HG02938 (cell line): ENCODE data around the gene EEF2K.
"Not testable (repeated sequence)": the region's sequence is repeated elsewhere in the genome, so short reads cannot be mapped to it uniquely, and the experiment has no call there.

Source experiments
- ATAC-seq: cut with Tn5 transposase; IDR thresholded peaks from one replicate; pipeline ENCODE4 v1.9.1; 2021; ENCODE audit warnings: mild to moderate bottlenecking, moderate library complexity; ENCODE audit not compliant: unreplicated experiment

The EEF2K gene

DNA sequence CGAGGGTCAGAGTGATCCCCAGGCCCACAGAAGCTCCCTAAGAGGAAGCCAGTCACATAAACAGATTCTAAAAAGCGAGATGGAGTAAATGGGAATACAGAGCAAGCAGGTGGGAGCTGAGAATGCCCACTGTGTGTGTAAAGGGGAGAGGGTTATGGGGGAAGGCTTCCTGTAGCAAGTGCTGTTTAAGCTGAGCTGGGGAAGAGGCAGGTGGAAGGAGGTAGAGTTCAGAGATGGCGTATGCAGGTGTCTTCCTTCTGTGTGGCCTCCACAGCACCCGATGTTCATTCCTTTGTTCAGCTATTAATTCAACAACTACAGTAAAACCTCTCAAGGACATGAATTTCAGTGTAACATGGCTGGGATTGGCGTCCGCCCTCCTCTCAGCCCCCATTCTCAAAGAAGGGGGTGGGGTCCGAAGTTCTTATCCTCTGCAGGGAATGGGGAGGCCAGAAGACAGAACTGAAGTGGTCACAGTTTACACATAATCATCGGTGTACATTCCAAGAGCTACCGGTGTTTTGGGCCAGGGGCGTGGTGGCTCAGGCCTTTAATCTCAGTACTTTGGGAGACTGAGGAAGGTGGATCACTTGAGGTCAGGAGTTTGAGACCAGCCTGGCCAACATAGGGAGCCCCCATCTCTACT, 1.8 kb downstream of the EEF2K start:
- no peak for ATAC-seq

GRCh38 chr16:22210285-22210684, 4.2 kb downstream of the EEF2K start:
- no peak for ATAC-seq

- ATAC-seq = no peak
Measured at GRCh38 chr16:22210854-22211253, 4.8 kb downstream of the EEF2K start.

GRCh38 chr16:22213236-22213635, 7.2 kb downstream of the EEF2K start:
- ATAC-seq = no peak

GRCh38 chr16:22213801-22214200, 7.7 kb downstream of the EEF2K start:
- ATAC-seq = no peak

- ATAC-seq = no peak
Measured at GRCh38 chr16:22214402-22214801, 8.3 kb downstream of the EEF2K start.

DNA sequence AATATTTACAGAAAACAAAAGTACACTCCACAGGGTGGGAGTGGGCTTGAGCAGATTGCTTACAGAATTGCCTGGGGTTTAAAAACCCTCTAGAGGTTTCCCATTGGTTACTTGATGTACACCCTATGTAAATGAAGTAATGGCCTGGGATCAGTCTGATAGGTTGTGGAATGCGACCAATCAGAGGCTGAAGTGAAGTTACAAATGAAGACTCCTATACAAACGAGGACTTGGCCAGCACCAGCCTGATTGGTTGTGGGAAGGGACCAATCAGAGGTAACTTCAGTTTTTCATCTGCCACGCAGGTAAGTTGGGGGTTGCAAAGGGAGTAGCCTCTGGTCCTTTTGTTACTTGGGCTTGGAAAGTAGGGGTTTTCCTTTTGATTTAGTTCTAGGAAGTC, 8.8 kb downstream of the EEF2K start:
- no peak for ATAC-seq

DNA sequence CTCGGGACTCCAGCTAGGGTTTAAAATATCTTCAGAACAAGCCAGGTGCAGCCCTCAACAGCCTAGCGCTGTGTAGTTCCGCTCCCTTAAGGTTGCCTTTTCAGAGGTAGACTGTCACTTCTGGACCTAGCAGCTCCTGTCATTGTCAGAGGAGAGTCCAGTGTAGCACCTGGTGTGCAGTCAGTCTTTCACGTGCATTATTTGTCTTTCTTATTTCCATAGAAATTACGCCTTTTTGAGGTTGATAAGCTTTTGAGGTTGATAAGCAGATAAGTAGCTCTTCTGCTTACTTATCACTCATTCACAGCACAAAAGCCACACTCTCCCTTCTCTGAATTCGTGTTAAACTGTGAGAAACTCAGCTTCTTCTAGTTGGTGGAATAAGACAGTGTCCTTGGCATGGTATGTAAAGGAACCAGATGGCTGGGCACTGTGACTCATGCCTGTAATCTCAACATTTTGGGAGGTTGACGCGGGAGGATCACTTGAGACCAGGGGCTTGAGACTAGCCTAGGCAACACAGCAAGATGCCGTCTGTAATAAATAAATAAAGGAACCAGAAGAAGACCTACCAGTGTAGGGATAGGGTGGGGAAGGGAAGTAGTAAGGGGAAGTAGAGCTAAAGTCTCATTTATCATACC, 10.2 kb downstream of the EEF2K start:
- no peak for ATAC-seq

GRCh38 chr16:22216832-22217225, 10.8 kb downstream of the EEF2K start:
- not testable (repeated sequence) for ATAC-seq

- ATAC-seq = peak; percentile 92
Measured at GRCh38 chr16:22217890-22218730, 12.0 kb downstream of the EEF2K start.

- ATAC-seq = no peak
Measured at GRCh38 chr16:22219389-22220068, 13.5 kb downstream of the EEF2K start.

GRCh38 chr16:22220069-22220440, 14.0 kb downstream of the EEF2K start:
- no peak for ATAC-seq

DNA sequence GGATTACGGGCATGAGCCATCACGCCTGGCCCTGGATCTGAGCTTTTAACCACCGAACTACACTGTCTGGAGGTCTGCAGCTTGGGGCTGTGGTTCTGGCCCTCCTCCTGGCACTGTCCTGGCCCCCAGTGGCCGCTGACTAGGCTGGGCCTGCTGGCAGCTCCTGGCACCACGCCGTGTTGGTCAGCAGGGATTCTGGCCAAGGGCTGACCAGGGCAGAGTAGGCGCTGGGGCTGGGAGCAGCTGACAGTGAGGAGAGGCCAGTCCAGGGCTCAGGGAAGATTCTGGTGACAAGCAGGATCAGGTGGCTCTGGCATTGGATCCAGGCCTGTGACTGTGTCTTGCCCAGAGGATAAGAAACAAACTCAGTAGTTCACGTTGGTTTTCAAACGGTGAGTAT, 14.6 kb downstream of the EEF2K start:
- ATAC-seq = no peak

DNA sequence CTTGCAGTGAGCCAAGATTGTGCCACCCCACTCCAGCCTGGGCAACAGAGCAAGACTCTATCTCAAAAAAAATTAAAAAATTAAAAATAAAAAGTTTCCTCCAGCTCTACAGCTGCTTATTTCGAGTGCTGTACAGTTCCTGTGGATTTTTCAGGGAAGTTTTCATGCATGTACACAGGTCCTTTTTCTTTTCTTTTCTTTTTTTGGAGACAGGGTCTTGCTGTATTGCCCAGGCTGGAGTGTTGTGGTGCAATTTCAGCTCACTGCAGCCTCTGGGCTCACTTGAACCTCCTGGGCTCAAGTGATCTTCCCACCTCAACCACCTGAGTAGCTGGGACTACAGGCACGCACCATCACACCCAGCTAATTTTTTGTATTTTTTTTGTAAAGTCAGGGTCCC, 15.9 kb downstream of the EEF2K start:
- no peak for ATAC-seq

DNA sequence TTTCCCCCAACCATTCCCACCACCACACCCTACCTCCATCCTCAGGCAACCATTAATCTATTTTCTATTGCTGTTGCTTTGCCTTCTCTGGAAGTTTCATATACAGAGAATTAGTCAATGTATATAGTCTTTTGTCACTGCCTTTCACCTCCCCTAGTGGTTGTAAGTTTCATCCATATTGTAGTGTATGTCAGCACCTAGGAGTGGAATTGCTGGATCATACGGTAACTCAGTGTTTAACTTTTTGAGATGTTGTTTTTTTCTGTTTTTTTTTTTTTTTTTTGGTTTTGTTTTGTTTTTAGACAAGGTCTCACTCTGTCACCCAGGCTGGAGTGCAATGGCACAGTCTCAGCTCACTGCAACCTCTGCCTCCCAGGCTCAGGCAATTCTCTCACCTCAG, 16.9 kb downstream of the EEF2K start:
- no peak for ATAC-seq

DNA sequence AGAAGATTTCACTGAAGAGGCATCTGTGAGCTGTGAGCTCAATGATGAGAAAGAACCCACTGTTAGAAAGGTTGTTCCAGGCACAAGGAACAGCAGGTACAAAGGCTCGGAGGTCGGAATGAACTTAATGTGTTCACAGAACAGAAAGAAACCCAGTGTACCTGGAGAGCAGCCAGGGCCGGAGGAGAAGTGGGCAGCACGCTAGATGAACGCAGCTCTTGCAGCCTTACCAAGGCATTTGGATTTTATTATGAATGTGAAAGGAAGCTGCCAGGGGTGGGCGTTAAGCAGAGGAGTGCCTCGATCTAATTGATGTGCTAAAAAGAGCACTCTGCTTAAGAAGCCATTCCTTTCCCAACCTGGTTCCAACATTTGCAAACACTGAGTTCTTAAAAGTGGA, 19.0 kb downstream of the EEF2K start:
- ATAC-seq = no peak

- no peak for ATAC-seq
Measured at GRCh38 chr16:22229889-22230288, 23.8 kb downstream of the EEF2K start.

DNA sequence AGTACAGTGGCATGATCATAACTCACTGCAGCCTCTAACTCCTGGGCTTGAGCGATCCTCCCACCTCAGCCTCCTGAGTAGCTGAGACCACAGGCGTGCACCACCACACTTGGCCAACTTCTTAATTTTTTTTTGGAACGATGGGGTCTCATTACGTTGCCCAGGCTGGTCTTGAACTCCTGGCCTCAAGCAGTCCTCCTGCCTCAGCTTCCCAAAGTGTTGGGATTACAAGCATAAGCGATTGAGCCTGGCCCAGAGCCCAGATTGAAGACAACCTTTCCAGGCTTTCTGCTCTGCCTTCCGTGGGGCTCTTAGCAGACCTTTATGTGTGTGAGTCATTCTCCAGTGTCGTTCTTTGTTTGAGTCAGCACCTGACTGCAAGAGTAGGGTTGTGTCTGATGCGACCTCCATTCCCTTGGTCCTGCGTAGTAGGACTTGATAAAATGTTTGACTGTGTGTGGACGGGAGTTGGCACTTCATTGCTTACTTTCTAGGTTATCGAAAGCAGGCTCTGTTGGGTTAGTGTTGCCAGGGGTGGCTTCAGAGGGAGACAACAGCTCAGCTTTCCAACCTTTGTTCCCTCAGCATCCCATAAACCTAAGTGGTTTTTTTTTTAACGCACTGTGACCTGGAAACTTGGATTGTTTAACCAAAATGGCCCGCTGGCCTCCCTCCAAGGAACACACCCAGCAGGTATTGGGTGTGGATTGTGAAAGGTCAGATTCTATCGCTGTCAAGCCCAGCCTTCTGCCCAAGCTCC, 26.4 kb downstream of the EEF2K start:
- ATAC-seq = no peak

DNA sequence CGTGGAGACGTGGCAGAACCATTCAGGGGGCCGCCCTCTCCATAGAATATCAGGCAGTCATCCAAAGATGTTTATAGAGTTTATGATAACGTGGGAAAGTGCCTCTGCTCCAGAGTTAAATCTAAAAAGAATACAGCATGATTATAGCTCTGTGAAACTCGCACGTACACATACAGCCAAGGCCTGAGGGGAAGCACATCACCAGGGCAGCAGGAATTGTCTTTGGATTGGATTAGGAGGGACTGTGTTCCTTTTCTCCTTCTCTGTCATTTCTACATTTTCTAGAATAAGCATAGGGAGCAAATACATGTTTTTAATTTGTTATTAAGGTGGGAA, 26.9 kb downstream of the EEF2K start:
- ATAC-seq = no peak

GRCh38 chr16:22235839-22236745, 30.0 kb downstream of the EEF2K start:
- no peak for ATAC-seq
